IMR-90 (cell line): ENCODE results near the gene BRMS1. TPM values are rescaled to one million over a fixed set of nuclear protein-coding genes. Genes with fewer than 3 reads are reported as not detected.
A peak's percentile ranks its signal among the peaks of the same experiment; 100 is the strongest.

Source experiments
- ATAC-seq: fragments of 200-7000 bp; cut with Tn5 transposase; 2 replicates; pipeline ENCODE4 v1.9.1; 2020; ENCODE audit warnings: low read depth, mild to moderate bottlenecking, moderate library complexity
- BruUV-seq: library from RNA; stranded (reverse); fragments of 400-500 nt; replicated peaks from 2 replicates; lab custom pipeline; 2021; lab: Mats Ljungman, UMichigan
- CTCF ChIA-PET: fragments of 300-600 bp; formaldehyde crosslinking; extraction: SDS; loops from one replicate; lab custom pipeline; 2021; ENCODE audit warnings: antibody characterized with exemption; lab: Yijun Ruan, JAX
- POLR2A ChIA-PET: fragments of 300-600 bp; sonication (Branson Sonifier 250); formaldehyde crosslinking; loops from one replicate; lab custom pipeline; 2022; ENCODE audit warnings: antibody characterized with exemption; ENCODE audit not compliant: unreplicated experiment; lab: Charles Lee
- DNase-seq: peaks from one replicate; pipeline ENCODE4 v3.0.0; 2013
- H2AFZ ChIP-seq: replicated peaks from 2 replicates; pipeline ENCODE3; 2013; ENCODE audit warnings: low read length, mild to moderate bottlenecking; ENCODE audit not compliant: poor library complexity
- H2AK5ac ChIP-seq: 2 replicates; pipeline ENCODE4 v1.6.1; 2013; ENCODE audit warnings: low read depth, low read length, inconsistent platforms
- H2AK9ac ChIP-seq: replicated peaks from 2 replicates; pipeline ENCODE3; 2013; ENCODE audit warnings: mild to moderate bottlenecking, low read depth, low read length, moderate library complexity; ENCODE audit not compliant: poor library complexity
- H2BK120ac ChIP-seq: 2 replicates; pipeline ENCODE4 v1.6.1; 2013; ENCODE audit warnings: low read depth, low read length, inconsistent platforms
- H2BK15ac ChIP-seq: 3 replicates; pipeline ENCODE4 v1.6.1; 2013; ENCODE audit warnings: low read depth, low read length, inconsistent platforms
- H2BK20ac ChIP-seq: 2 replicates; pipeline ENCODE4 v1.6.1; 2013; ENCODE audit warnings: low read depth, mild to moderate bottlenecking, inconsistent platforms, low read length, moderate library complexity
- H2BK5ac ChIP-seq: 2 replicates; pipeline ENCODE4 v1.6.1; 2013; ENCODE audit warnings: mild to moderate bottlenecking, low read depth, low read length, inconsistent platforms; ENCODE audit not compliant: poor library complexity, severe bottlenecking
- H3K14ac ChIP-seq: replicated peaks from 2 replicates; pipeline ENCODE4 v1.6.1; 2013; ENCODE audit warnings: low read depth, low read length, inconsistent platforms
- H3K18ac ChIP-seq: 2 replicates; pipeline ENCODE4 v1.6.1; 2013; ENCODE audit warnings: low read depth, low read length, control low read depth
- H3K23ac ChIP-seq: 2 replicates; pipeline ENCODE4 v1.6.1; 2013; ENCODE audit warnings: low read depth, low read length, inconsistent platforms
- H3K27ac ChIP-seq: 2 replicates; pipeline ENCODE4 v1.5.1; 2013; ENCODE audit warnings: mild to moderate bottlenecking, control low read depth, low read length; ENCODE audit not compliant: insufficient read depth
- H3K27me3 ChIP-seq: 2 replicates; pipeline ENCODE4 v1.6.1; 2013; ENCODE audit warnings: low read length; ENCODE audit not compliant: control insufficient read depth, insufficient read depth
- H3K36me3 ChIP-seq: 2 replicates; pipeline ENCODE4 v1.6.1; 2013; ENCODE audit warnings: low read length, mixed read lengths; ENCODE audit not compliant: control insufficient read depth, insufficient read depth
- H3K4ac ChIP-seq: 2 replicates; pipeline ENCODE4 v1.6.1; 2013; ENCODE audit warnings: low read depth, low read length, inconsistent platforms
- H3K4me1 ChIP-seq: 2 replicates; pipeline ENCODE4 v1.6.1; 2013; ENCODE audit warnings: low read length, mixed read lengths; ENCODE audit not compliant: control insufficient read depth, insufficient read depth
- H3K4me2 ChIP-seq: 2 replicates; pipeline ENCODE4 v1.6.1; 2013; ENCODE audit warnings: low read depth, mild to moderate bottlenecking, control low read depth, low read length, moderate library complexity
- H3K4me3 ChIP-seq: 2 replicates; pipeline ENCODE4 v1.5.1; 2013; ENCODE audit warnings: low read depth, mild to moderate bottlenecking, control low read depth, low read length, moderate library complexity; ENCODE audit not compliant: insufficient read depth
- H3K56ac ChIP-seq: 2 replicates; pipeline ENCODE4 v1.6.1; 2013; ENCODE audit warnings: low read length, inconsistent platforms; ENCODE audit not compliant: insufficient read depth; ENCODE audit errors: extremely low read depth
- H3K79me1 ChIP-seq, 2 experiments: 2 replicates each; pipeline ENCODE4 v1.6.1; 2013; ENCODE audit warnings: low read length in 2 of 2, inconsistent platforms in 1 of 2, low read depth in 1 of 2
- H3K9ac ChIP-seq: 2 replicates; pipeline ENCODE4 v1.6.1; 2013; ENCODE audit warnings: low read depth, low read length, control low read depth
- H3K9me1 ChIP-seq: 2 replicates; pipeline ENCODE4 v1.6.1; 2013; ENCODE audit warnings: low read length, inconsistent platforms; ENCODE audit not compliant: insufficient read depth
- H3K9me3 ChIP-seq: 2 replicates; pipeline ENCODE4 v1.6.1; 2013; ENCODE audit warnings: low read length; ENCODE audit not compliant: control insufficient read depth, insufficient read depth
- H4K20me1 ChIP-seq: 2 replicates; pipeline ENCODE4 v1.6.1; 2013; ENCODE audit warnings: low read length, inconsistent platforms; ENCODE audit not compliant: insufficient read depth
- H4K5ac ChIP-seq: 2 replicates; pipeline ENCODE4 v1.6.1; 2013; ENCODE audit warnings: mild to moderate bottlenecking, low read depth, low read length, control low read depth
- H4K8ac ChIP-seq, 2 experiments: 2 replicates each; pipeline ENCODE4 v1.6.1; 2013; ENCODE audit warnings: low read depth in 2 of 2, low read length in 2 of 2, control low read depth in 1 of 2, inconsistent platforms in 1 of 2
- H4K91ac ChIP-seq: 2 replicates; pipeline ENCODE4 v1.6.1; 2013; ENCODE audit warnings: low read depth, low read length, inconsistent platforms; ENCODE audit not compliant: insufficient read depth
- USF2 ChIP-seq: fragments of 150-350 bp; IDR thresholded peaks from 2 replicates; pipeline ENCODE4 v1.6.1; 2017; ENCODE audit warnings: mild to moderate bottlenecking, antibody characterized with exemption, low read length, low read depth
- WGBS, 2 experiments: methylation state at CpG; one replicate each; pipeline versions ENCODE4 v1.1.5 to v1.1.7; 2013; ENCODE audit warnings: missing lambda C conversion rate in 2 of 2; ENCODE audit not compliant: insufficient read length in 1 of 2; ENCODE audit errors: extremely low coverage in 2 of 2; 5-methylcytosine and 5-hydroxymethylcytosine counted together
- dilution Hi-C: fragments of 300-500 bp; cut with HindIII; formaldehyde crosslinking; loops from one replicate; pipeline ENCODE4 v1.14.3; 2018; ENCODE audit warnings: low sequenced_read_pairs; ENCODE audit not compliant: unreplicated experiment
- in situ Hi-C: fragments of 300-500 bp; cut with MboI; formaldehyde crosslinking; loops from 3 replicates; pipeline ENCODE4 v1.14.3; 2019; ENCODE audit warnings: low sequenced_read_pairs, inconsistent platforms, mixed read lengths
- intact Hi-C: fragments of 100-400 bp; cut with micrococcal nuclease; formaldehyde crosslinking; loops from 2 replicates; pipeline ENCODE4 v1.10.0; 2022
- polyA plus RNA-seq, 3 experiments: library from polyadenylated mRNA; depleted of rRNA; stranded (reverse); fragments of >200 nt; gene quantifications; 2 replicates each; pipeline ENCODE4 v1.2.3, GENCODE V29; 2012; ENCODE audit warnings: low replicate concordance in 1 of 3
- total RNA-seq: library from RNA; depleted of rRNA; stranded (reverse); fragments of >200 nt; gene quantifications from 2 replicates; pipeline ENCODE4 v1.2.3, GENCODE V29; 2012
- TF ChIP-seq, protein P1 (sequence below): fragments of 150-350 bp; IDR thresholded peaks from 2 replicates; pipeline ENCODE4 v1.6.1; 2016; ENCODE audit warnings: low read depth, mild to moderate bottlenecking, low read length, moderate library complexity, borderline replicate concordance

Gene BRMS1
- total and polyA plus RNA-seq, 2 of the 4 experiments (the other 2 are of a cell fraction) = 48.3 to 57.9 TPM

- H2BK15ac ChIP-seq = no peak overlapping the region
- CTCF ChIA-PET = interaction anchor here (0.5 kb wide), 1 partner anchor 24 kb away, joined by 4 read pairs; no protein-coding TSS in a partner anchor
- no peak overlapping the region for H3K4me2 ChIP-seq
- dilution Hi-C loops (no loop called here), intact Hi-C loops (no loop called here), in situ Hi-C loops (no loop called here)
- WGBS, 2 experiments = 84% methylated on average over 15 of the region's 25 CpGs; no CpG with 5 or more reads in 1 of the 2 experiments
- peaks cover 17% of the 10 kb centered on the region for H3K27me3 ChIP-seq
- no peak for ATAC-seq
- H4K8ac ChIP-seq = no peak overlapping the region
- no TSS peak for BruUV-seq
- H4K5ac ChIP-seq = no peak overlapping the region
- no peaks in the 10 kb centered on the region for H3K9me3 ChIP-seq
- no peak overlapping the region for H2BK20ac ChIP-seq
- H2AK5ac ChIP-seq = 0 out of 2 replicates have a peak overlapping the region, but pooled peaks have one; percentile 23
- no peak overlapping the region for H4K91ac ChIP-seq
- H3K4ac ChIP-seq = no peak overlapping the region
- H3K27ac ChIP-seq = no peak overlapping the region
- peaks cover 7% of the 10 kb centered on the region for H3K4me1 ChIP-seq
- H3K18ac ChIP-seq = no peak overlapping the region
- H3K9ac ChIP-seq = no peak overlapping the region
- peak overlapping the region; percentile 40 for H2AFZ ChIP-seq
- H3K4me3 ChIP-seq = no peak overlapping the region
- POLR2A ChIA-PET = no interaction called here
- no peak overlapping the region for H2BK120ac ChIP-seq
- H2AK9ac ChIP-seq = peak overlapping the region; percentile 31
- H4K20me1 ChIP-seq = peaks cover 6% of the 10 kb centered on the region; the same call in 1 of the 2 replicates
- H3K14ac ChIP-seq = no peak overlapping the region
- H3K79me1 ChIP-seq = no peaks in the 10 kb centered on the region
- no peak overlapping the region for H3K56ac ChIP-seq
- peaks cover 7% of the 10 kb centered on the region; the same call in 1 of the 2 replicates for H3K9me1 ChIP-seq
- H2BK5ac ChIP-seq = no peak overlapping the region
- DNase-seq = no peak
- H3K36me3 ChIP-seq = no peaks in the 10 kb centered on the region
- H3K23ac ChIP-seq = no peak overlapping the region
- TF ChIP-seq, protein P1, sequence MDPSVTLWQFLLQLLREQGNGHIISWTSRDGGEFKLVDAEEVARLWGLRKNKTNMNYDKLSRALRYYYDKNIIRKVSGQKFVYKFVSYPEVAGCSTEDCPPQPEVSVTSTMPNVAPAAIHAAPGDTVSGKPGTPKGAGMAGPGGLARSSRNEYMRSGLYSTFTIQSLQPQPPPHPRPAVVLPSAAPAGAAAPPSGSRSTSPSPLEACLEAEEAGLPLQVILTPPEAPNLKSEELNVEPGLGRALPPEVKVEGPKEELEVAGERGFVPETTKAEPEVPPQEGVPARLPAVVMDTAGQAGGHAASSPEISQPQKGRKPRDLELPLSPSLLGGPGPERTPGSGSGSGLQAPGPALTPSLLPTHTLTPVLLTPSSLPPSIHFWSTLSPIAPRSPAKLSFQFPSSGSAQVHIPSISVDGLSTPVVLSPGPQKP = no peak
- no peak for TF ChIP-seq USF2
Measured at GRCh38 chr11:66369073-66369894, 24.4 kb upstream of the BRMS1 start.
